Nephron (organoid): ENCODE data around the gene ATP9B.
"Not testable (repeated sequence)": the region's sequence is repeated elsewhere in the genome, so short reads cannot be mapped to it uniquely, and the experiment has no call there.

Experiments used
- H3K27ac Mint-ChIP-seq, 3 experiments: 2 replicates each; pipeline ENCODE4 v1.8.0; 2020; ENCODE audit warnings: mixed read lengths in 3 of 3, mild to moderate bottlenecking in 2 of 3, moderate library complexity in 1 of 3
- H3K27me3 Mint-ChIP-seq: 2 replicates; pipeline ENCODE4 v1.8.0; 2021; ENCODE audit warnings: low read depth, mild to moderate bottlenecking, moderate library complexity, mixed read lengths
- H3K36me3 Mint-ChIP-seq: 2 replicates; pipeline ENCODE4 v1.8.0; 2020; ENCODE audit warnings: low read depth, mixed read lengths
- H3K4me1 Mint-ChIP-seq: 2 replicates; pipeline ENCODE4 v1.8.0; 2020; ENCODE audit warnings: mixed read lengths
- H3K4me3 Mint-ChIP-seq, 3 experiments: 2 replicates each; pipeline ENCODE4 v1.8.0; 2020; ENCODE audit warnings: mild to moderate bottlenecking in 3 of 3, mixed read lengths in 3 of 3, moderate library complexity in 2 of 3
- H3K9me3 Mint-ChIP-seq: 2 replicates; pipeline ENCODE4 v1.8.0; 2020; ENCODE audit warnings: mixed read lengths
- TF ChIP-seq, protein P1 (sequence below), 3 experiments: fragments of 200-600 bp; sonication (generic); IDR thresholded peaks; one replicate each; pipeline ENCODE4 v1.5.0; 2021; ENCODE audit warnings: antibody characterized with exemption in 3 of 3; ENCODE audit not compliant: unreplicated experiment in 3 of 3

Gene ATP9B

DNA sequence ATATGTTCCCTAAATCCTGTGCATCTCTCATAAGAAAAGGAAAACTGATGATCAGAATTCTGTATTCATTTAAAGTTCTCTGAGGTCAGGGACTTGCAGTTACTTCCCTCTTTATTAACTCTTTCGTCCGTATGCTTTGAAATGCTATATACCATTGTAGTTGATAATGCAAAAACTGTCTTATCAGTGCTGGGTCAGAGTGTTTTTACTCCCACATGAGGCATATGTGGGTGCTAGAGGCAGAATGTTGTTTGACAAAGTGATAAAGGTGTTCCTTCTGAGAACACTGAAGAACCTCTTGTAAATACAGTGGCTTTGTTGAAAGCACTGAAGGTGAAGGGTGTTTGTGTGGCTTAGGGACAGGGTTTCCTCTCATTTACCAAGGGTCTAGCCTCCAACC, 190.0 kb downstream of the ATP9B start:
- peaks cover 34% of the 10 kb centered on the region for H3K36me3 Mint-ChIP-seq
- no peaks in the 10 kb centered on the region for H3K27me3 Mint-ChIP-seq
- no peaks in the 10 kb centered on the region for H3K4me1 Mint-ChIP-seq
- TF ChIP-seq, protein P1, sequence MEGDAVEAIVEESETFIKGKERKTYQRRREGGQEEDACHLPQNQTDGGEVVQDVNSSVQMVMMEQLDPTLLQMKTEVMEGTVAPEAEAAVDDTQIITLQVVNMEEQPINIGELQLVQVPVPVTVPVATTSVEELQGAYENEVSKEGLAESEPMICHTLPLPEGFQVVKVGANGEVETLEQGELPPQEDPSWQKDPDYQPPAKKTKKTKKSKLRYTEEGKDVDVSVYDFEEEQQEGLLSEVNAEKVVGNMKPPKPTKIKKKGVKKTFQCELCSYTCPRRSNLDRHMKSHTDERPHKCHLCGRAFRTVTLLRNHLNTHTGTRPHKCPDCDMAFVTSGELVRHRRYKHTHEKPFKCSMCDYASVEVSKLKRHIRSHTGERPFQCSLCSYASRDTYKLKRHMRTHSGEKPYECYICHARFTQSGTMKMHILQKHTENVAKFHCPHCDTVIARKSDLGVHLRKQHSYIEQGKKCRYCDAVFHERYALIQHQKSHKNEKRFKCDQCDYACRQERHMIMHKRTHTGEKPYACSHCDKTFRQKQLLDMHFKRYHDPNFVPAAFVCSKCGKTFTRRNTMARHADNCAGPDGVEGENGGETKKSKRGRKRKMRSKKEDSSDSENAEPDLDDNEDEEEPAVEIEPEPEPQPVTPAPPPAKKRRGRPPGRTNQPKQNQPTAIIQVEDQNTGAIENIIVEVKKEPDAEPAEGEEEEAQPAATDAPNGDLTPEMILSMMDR (IDR thresholded peaks at IDR 0.05; ENCODE audit: unreplicated experiment in 3 of 3), result no peak
- no peaks in the 10 kb centered on the region for H3K9me3 Mint-ChIP-seq
- no peak overlapping the region for H3K4me3 Mint-ChIP-seq
- no peak overlapping the region for H3K27ac Mint-ChIP-seq

DNA sequence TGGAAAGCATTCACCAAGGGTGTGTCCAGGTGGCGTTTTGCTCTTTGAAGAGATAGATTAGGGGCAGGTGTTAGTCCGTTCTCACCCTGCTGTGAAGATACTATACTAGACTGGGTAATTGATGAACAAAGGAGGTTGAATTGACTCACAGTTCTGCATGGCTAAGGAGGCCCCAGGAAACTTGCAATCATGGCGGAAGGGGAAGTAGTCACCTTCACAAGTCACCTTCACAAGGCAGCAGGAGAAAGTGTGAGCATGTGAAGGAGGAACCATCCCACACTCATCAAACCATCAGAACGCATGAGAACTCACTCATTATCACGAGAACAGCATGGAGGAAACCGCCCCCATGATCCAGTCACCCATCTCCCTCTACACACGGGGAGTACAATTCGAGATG, 190.8 kb downstream of the ATP9B start:
- TF ChIP-seq, protein P1 (IDR thresholded peaks at IDR 0.05; ENCODE audit: unreplicated experiment in 3 of 3), result no peak
- H3K9me3 Mint-ChIP-seq, result peaks cover 3% of the 10 kb centered on the region
- no peaks in the 10 kb centered on the region for H3K27me3 Mint-ChIP-seq
- H3K36me3 Mint-ChIP-seq, result peaks cover 36% of the 10 kb centered on the region
- no peak overlapping the region for H3K4me3 Mint-ChIP-seq
- no peak overlapping the region for H3K27ac Mint-ChIP-seq
- H3K4me1 Mint-ChIP-seq, result no peaks in the 10 kb centered on the region

DNA sequence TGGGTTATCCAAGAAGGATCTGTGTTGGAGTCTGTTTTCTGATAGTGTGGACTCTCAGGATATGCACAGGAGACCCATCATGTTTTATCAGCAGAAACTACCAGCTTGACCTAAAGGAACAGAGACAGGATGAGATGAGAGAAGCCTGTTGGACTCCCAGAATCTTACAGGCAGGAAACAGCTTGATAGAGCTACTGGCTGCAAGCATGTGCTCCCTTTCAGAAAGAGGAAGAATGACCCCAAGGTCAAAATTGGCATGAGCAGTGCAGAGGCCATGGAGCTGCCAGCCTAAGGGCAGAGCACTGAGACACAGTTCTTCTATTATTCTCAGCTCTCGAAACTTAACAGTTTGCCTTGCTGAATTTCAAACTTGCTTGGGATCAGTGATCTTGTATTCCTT, 191.3 kb downstream of the ATP9B start:
- no peak overlapping the region for H3K4me3 Mint-ChIP-seq
- TF ChIP-seq, protein P1 (IDR thresholded peaks at IDR 0.05; ENCODE audit: unreplicated experiment in 3 of 3), result no peak
- no peaks in the 10 kb centered on the region for H3K27me3 Mint-ChIP-seq
- H3K36me3 Mint-ChIP-seq, result peaks cover 36% of the 10 kb centered on the region
- H3K4me1 Mint-ChIP-seq, result no peaks in the 10 kb centered on the region
- no peak overlapping the region for H3K27ac Mint-ChIP-seq
- peaks cover 8% of the 10 kb centered on the region for H3K9me3 Mint-ChIP-seq

DNA sequence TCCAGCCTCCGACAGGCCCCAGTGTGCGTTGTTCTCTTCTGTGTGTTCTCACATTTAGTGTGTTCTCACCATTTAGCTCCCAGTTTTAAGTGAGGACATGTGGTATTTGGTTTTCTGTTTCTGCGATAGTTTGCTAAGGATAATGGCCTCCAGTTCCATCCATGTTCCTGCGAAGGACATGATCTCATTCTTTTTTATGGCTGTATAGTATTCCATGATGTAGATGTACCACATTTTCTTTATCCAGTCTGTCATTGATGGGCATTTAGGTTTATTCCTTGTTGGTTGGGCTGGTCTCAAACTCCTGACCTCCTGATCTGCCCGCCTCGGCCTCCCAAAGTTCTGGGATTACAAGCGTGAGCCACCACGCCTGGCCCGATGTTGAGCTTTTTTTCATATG, 195.9 kb downstream of the ATP9B start:
- Mint-ChIP-seq H3K9me3 (peaks cover 11% of the 10 kb centered on the region), H3K36me3 (peaks cover 39% of the 10 kb centered on the region)
- not testable (repeated sequence) for H3K4me1 Mint-ChIP-seq, H3K27ac Mint-ChIP-seq, H3K4me3 Mint-ChIP-seq, H3K27me3 Mint-ChIP-seq

DNA sequence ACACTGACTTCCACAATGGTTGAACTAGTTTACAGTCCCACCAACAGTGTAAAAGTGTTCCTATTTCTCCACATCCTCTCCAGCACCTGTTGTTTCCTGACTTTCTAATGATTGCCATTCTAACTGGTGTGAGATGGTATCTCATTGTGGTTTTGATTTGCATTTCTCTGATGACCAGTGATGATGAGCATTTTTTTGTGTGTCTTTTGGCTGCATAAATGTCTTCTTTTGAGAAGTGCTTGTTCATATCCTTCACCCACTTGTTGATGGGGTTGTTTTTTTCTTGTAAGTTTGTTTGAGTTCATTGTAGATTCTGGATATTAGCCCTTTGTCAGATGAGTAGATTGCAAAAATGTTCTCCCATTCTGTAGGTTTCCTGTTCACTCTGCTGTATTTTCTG, 202.6 kb downstream of the ATP9B start:
- not testable (repeated sequence) for H3K4me3 Mint-ChIP-seq, H3K9me3 Mint-ChIP-seq, H3K27me3 Mint-ChIP-seq, H3K4me1 Mint-ChIP-seq, H3K27ac Mint-ChIP-seq
- H3K36me3 Mint-ChIP-seq, result peaks cover 27% of the 10 kb centered on the region

DNA sequence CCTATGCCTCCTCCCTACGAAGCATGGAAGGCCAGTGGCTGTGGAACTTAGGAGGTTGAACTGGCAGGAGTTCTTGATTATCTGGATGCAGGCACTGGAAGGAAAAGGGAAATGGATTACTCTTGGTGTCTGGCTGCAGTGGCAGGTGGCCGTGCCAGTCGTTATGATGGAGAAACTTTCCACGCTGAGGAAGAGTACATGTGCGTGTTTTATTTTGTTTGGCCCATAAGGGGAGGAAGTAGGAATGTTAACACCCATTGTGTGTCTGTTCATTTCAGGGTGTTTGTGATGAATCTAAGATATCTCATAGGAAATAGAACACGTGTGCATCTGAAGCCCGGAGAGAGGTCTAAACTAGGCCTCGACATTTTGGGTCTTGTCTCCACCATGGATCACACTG, 203.7 kb downstream of the ATP9B start:
- Mint-ChIP-seq H3K9me3 (peaks cover 3% of the 10 kb centered on the region), H3K36me3 (peaks cover 27% of the 10 kb centered on the region), H3K27me3 (no peaks in the 10 kb centered on the region), H3K4me3 (no peak overlapping the region), H3K4me1 (peaks cover 7% of the 10 kb centered on the region), H3K27ac (no peak overlapping the region)
- TF ChIP-seq, protein P1 (IDR thresholded peaks at IDR 0.05; ENCODE audit: unreplicated experiment in 3 of 3), result no peak

DNA sequence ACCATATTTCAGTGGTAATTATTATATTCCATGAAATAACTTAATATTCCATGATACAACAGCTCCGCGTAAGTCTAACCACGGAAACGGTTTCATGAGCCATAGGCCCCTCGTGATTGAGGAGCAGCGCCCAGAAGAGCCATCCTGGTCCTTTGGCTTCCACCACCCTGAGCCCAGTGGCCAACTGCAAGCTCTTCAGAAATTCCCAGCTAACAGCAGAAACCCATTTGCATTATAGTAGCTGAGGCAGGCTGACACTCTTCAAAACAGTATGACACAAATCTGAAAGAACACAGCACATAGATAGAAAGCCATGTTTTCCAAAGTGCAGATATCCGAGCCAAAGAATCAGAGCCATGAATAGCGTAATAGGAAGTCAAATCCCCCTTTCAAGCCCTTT, 205.6 kb downstream of the ATP9B start:
- Mint-ChIP-seq H3K36me3 (peaks cover 26% of the 10 kb centered on the region), H3K27me3 (no peaks in the 10 kb centered on the region)

More for the DNA sequence above, 205.6 kb downstream of the ATP9B start:
- Mint-ChIP-seq H3K9me3 (peaks cover 3% of the 10 kb centered on the region), H3K4me3 (no peak overlapping the region), H3K27ac (peak overlapping the region in 1 of 3 experiments; percentile 39), H3K4me1 (peaks cover 7% of the 10 kb centered on the region)
- TF ChIP-seq, protein P1 (IDR thresholded peaks at IDR 0.05; ENCODE audit: unreplicated experiment in 3 of 3), result no peak
